Type B pancreatic cell (in vitro differentiated cells): Measurements from ENCODE around the gene SLF1. TPM values are rescaled to one million over a fixed set of nuclear protein-coding genes. Genes with fewer than 3 reads are reported as not detected.

Experiments used
- DNase-seq: peaks from one replicate; pipeline ENCODE4 v3.0.0; 2021; ENCODE audit warnings: mixed read lengths; ENCODE audit not compliant: unreplicated experiment; ENCODE audit errors: extremely low spot score
- H3K27ac Mint-ChIP-seq: 2 replicates; pipeline ENCODE4 v1.8.0; 2021; ENCODE audit warnings: mild to moderate bottlenecking, mixed read lengths
- H3K27me3 Mint-ChIP-seq: 2 replicates; pipeline ENCODE4 v1.8.0; 2021; ENCODE audit warnings: mixed read lengths
- H3K36me3 Mint-ChIP-seq: 2 replicates; pipeline ENCODE4 v1.8.0; 2021; ENCODE audit warnings: mixed read lengths
- H3K4me1 Mint-ChIP-seq: one replicate; pipeline ENCODE4 v1.8.0; 2021; ENCODE audit warnings: mixed read lengths; ENCODE audit not compliant: unreplicated experiment
- H3K4me3 Mint-ChIP-seq: 2 replicates; pipeline ENCODE4 v1.8.0; 2021; ENCODE audit warnings: mild to moderate bottlenecking, mixed read lengths
- H3K9me3 Mint-ChIP-seq: 2 replicates; pipeline ENCODE4 v1.8.0; 2021; ENCODE audit warnings: mixed read lengths
- CTCF ChIP-seq: fragments of 200-600 bp; sonication (generic); conservative IDR thresholded peaks from 2 replicates; pipeline ENCODE4 v1.5.0; 2021; ENCODE audit warnings: antibody characterized with exemption, mild to moderate bottlenecking
- total RNA-seq: library from RNA; stranded (reverse); gene quantifications from 2 replicates; pipeline ENCODE4 v1.2.1, GENCODE V29; 2021; ENCODE audit warnings: low replicate concordance

Gene SLF1
- total RNA-seq, 1 donor from 2014 or later = 17.5 TPM

GRCh38 chr5:94675965-94676618 is 57.6 kb downstream of the SLF1 start:
- H3K9me3 Mint-ChIP-seq = no peaks in the 10 kb centered on the region
- H3K4me1 Mint-ChIP-seq = no peaks in the 10 kb centered on the region
- no peaks in the 10 kb centered on the region for H3K27me3 Mint-ChIP-seq
- TF ChIP-seq CTCF = no peak
- H3K27ac Mint-ChIP-seq = no peak overlapping the region
- H3K36me3 Mint-ChIP-seq = no peaks in the 10 kb centered on the region
- H3K4me3 Mint-ChIP-seq = no peak overlapping the region
- DNase-seq = no peak

GRCh38 chr5:94682814-94683520 is 64.5 kb downstream of the SLF1 start:
- Mint-ChIP-seq H3K4me1 (no peaks in the 10 kb centered on the region), H3K27me3 (no peaks in the 10 kb centered on the region), H3K36me3 (peaks cover 11% of the 10 kb centered on the region), H3K4me3 (no peak overlapping the region), H3K27ac (no peak overlapping the region), H3K9me3 (no peaks in the 10 kb centered on the region)
- TF ChIP-seq CTCF = no peak
- no peak for DNase-seq

GRCh38 chr5:94689908-94690307 is 71.4 kb downstream of the SLF1 start:
- Mint-ChIP-seq H3K4me1 (peaks cover 13% of the 10 kb centered on the region), H3K36me3 (peaks cover 6% of the 10 kb centered on the region), H3K27me3 (no peaks in the 10 kb centered on the region), H3K4me3 (no peak overlapping the region), H3K9me3 (no peaks in the 10 kb centered on the region), H3K27ac (no peak overlapping the region)
- no peak for DNase-seq
- TF ChIP-seq CTCF = no peak

- H3K27me3 Mint-ChIP-seq = no peaks in the 10 kb centered on the region
- peaks cover 13% of the 10 kb centered on the region for H3K4me1 Mint-ChIP-seq
- TF ChIP-seq CTCF = no peak
- no peak for DNase-seq
- no peak overlapping the region for H3K27ac Mint-ChIP-seq
- H3K36me3 Mint-ChIP-seq = peaks cover 3% of the 10 kb centered on the region
- H3K9me3 Mint-ChIP-seq = no peaks in the 10 kb centered on the region
- no peak overlapping the region for H3K4me3 Mint-ChIP-seq
These were observed 72.3 kb downstream of the SLF1 start for GRCh38 chr5:94690778-94691177.

GRCh38 chr5:94691291-94691690 is 72.8 kb downstream of the SLF1 start:
- Mint-ChIP-seq H3K4me1 (peaks cover 13% of the 10 kb centered on the region), H3K27ac (no peak overlapping the region), H3K27me3 (no peaks in the 10 kb centered on the region), H3K36me3 (no peaks in the 10 kb centered on the region), H3K9me3 (no peaks in the 10 kb centered on the region), H3K4me3 (no peak overlapping the region)
- TF ChIP-seq CTCF = no peak
- no peak for DNase-seq
